ES-I3 (cell line): ENCODE data around the gene MT1G.

Experiments
- H3K36me3 ChIP-seq: 2 replicates; pipeline ENCODE4 v1.6.1; 2013; ENCODE audit warnings: mild to moderate bottlenecking, low read length, control low read depth, moderate library complexity; ENCODE audit not compliant: insufficient read depth
- H3K4me1 ChIP-seq: 2 replicates; pipeline ENCODE4 v1.6.1; 2013; ENCODE audit warnings: mild to moderate bottlenecking, control low read depth, low read length; ENCODE audit not compliant: insufficient read depth
- H3K9ac ChIP-seq: 2 replicates; pipeline ENCODE4 v1.6.1; 2013; ENCODE audit warnings: low read depth, mild to moderate bottlenecking, low read length, moderate library complexity
- H3K9me3 ChIP-seq: 2 replicates; pipeline ENCODE4 v1.6.1; 2013; ENCODE audit warnings: mild to moderate bottlenecking, low read length, moderate library complexity; ENCODE audit not compliant: control insufficient read depth, insufficient read depth

The MT1G gene

GRCh38 chr16:56697456-56698155, 29.7 kb upstream of the MT1G start:
- peaks cover 11% of the 10 kb centered on the region; the same call in 1 of the 2 replicates for H3K4me1 ChIP-seq
- H3K9me3 ChIP-seq = no peaks in the 10 kb centered on the region
- H3K36me3 ChIP-seq = no peaks in the 10 kb centered on the region
- H3K9ac ChIP-seq = no peak overlapping the region

DNA sequence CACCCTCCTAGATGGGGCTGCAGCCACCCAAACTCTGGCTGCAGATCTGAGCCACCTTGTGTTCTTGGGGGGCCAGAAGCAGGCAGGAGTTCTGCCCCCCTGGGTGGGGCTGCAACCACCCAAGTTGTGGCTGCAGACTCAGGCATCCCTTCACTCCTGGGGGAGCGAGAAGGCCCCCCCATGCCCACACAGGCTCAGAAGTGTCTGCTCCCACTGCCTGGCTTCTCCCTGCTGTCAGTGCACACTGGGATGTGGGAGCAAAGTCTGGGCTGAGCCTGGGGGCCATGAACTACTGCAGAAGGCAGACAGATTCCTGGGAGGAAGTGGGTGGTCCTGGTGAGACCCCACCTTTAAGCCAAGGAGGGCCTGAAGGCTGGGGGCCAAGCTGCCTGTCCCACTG, 27.4 kb upstream of the MT1G start:
- Histone ChIP-seq H3K36me3 (no peaks in the 10 kb centered on the region), H3K9me3 (no peaks in the 10 kb centered on the region), H3K4me1 (peaks cover 8% of the 10 kb centered on the region; the same call in 1 of the 2 replicates), H3K9ac (no peak overlapping the region)

DNA sequence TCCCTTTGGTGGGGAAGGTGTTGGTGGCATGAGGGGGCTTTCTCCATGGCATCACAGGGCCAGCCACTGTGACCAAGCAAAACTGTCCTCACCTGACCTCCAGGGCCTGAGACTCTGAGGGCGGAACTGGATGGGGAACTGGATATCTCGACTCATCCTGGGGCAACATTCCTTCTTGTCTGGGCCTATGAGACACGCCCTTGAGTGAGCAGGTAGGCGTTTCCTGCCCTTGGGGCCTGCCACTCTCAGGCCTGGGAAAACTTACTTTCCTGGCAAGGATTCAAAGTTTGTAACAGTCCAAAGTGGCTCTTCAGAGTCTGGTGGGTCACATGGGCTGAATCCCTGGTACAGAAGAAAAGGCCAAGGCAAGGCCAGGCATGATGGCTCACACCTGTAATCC, 24.0 kb upstream of the MT1G start:
- Histone ChIP-seq H3K36me3 (no peaks in the 10 kb centered on the region), H3K9ac (no peak overlapping the region), H3K9me3 (0 out of 2 replicates have a peak, but pooled peaks cover 1% of the 10 kb centered on the region), H3K4me1 (peaks cover 8% of the 10 kb centered on the region; the same call in 1 of the 2 replicates)

DNA sequence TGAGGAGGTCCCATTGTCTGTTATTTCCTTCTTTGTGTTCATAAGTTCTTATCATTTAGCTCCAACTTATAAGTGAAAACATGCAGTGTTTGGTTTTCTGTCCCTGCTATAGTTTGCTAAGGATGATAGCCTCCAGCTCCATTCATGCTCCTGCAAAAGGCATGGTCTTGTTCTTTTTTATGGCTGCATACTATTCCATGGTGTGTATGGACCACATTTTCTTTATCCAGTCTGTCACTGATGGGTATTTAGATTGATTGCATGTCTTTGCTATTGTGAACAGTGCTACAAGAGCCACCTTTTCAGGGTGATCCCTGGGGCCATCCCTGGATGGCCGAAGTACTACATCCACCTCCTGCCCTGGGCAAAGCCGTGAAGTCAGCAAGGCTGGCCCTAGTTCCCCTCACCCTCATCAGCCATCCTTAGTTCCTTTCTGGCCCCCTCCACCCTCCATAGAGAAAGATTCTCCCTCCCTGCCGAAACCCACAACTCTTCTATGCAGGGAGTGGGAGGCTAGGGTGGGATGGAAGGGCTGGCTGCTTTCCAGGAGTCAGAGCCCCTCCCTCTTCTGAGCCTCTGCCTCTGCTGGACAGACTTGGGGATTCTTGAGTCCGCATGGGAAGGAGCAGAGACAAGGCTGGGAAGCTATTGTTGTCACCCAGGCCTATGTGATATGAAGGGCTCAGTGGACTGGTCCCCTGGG, 22.7 kb upstream of the MT1G start:
- Histone ChIP-seq H3K9me3 (0 out of 2 replicates have a peak, but pooled peaks cover 2% of the 10 kb centered on the region), H3K4me1 (peaks cover 8% of the 10 kb centered on the region; the same call in 1 of the 2 replicates), H3K36me3 (no peaks in the 10 kb centered on the region), H3K9ac (no peak overlapping the region)

- Histone ChIP-seq H3K9ac (no peak overlapping the region), H3K9me3 (0 out of 2 replicates have a peak, but pooled peaks cover 2% of the 10 kb centered on the region), H3K36me3 (no peaks in the 10 kb centered on the region), H3K4me1 (peaks cover 8% of the 10 kb centered on the region; the same call in 1 of the 2 replicates)
These were observed 21.3 kb upstream of the MT1G start for GRCh38 chr16:56689171-56689570.

DNA sequence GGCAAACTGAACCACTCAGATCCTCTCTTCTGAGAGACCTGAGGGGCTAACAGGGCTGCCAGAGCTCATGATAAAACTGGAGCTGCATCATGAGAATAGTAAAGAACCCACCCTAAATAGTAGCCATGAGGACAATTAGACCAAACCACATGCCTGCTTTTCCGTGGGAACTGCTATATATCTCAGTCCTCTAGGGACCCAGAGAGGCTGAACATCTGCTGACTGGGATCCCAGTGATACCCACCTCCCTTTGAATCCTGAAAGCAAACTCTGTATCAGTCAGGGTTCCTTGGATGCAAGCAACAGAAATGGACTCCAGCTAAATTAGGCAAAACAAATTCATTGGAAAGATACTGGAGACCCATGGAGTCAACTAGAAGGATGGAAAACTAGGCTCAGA, 20.9 kb upstream of the MT1G start:
- peaks cover 8% of the 10 kb centered on the region; the same call in 1 of the 2 replicates for H3K4me1 ChIP-seq
- H3K36me3 ChIP-seq = no peaks in the 10 kb centered on the region
- H3K9ac ChIP-seq = no peak overlapping the region
- 0 out of 2 replicates have a peak, but pooled peaks cover 2% of the 10 kb centered on the region for H3K9me3 ChIP-seq

GRCh38 chr16:56686758-56687157, 18.9 kb upstream of the MT1G start:
- H3K4me1 ChIP-seq = peaks cover 13% of the 10 kb centered on the region
- 0 out of 2 replicates have a peak, but pooled peaks cover 2% of the 10 kb centered on the region for H3K9me3 ChIP-seq

GRCh38 chr16:56684926-56685590, 17.2 kb upstream of the MT1G start:
- H3K36me3 ChIP-seq = no peaks in the 10 kb centered on the region
- H3K4me1 ChIP-seq = peaks cover 12% of the 10 kb centered on the region
- H3K9ac ChIP-seq = no peak overlapping the region
- 0 out of 2 replicates have a peak, but pooled peaks cover 2% of the 10 kb centered on the region for H3K9me3 ChIP-seq

More at GRCh38 chr16:56686758-56687157, 18.9 kb upstream of the MT1G start:
- Histone ChIP-seq H3K9ac (no peak overlapping the region), H3K36me3 (no peaks in the 10 kb centered on the region)

DNA sequence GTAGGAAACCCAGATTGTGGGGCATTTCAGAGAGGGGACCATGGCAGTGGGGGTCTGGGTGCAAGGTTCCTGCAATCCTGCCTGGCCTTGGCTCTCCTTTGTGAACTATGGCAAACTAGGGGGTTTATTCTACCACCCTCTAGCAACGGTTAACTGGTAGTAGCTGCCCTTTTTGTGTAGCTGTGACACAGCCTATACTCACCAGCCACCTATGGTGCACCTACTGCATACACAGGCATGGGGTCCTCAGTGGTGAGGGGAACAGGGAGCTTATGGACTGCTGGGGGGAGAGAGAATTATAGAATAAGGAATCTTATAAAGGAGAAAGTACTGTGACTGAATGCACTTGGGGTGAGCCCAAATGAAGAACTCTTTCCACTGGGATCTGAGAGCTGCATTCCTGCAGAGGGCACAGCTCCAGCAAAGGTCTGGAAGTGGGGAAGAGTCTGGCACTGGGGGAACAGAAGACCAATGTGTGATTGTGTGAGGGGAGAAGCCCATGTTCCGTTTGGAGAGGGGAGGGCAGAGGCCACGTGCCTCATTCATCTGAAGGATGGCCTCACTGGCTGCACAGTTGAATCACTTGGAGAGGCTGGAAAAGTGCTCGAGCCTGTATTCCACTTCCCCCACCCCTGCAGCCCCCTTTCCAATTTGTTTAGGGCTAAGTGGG, 16.5 kb upstream of the MT1G start:
- peaks cover 12% of the 10 kb centered on the region for H3K4me1 ChIP-seq
- H3K9me3 ChIP-seq = 0 out of 2 replicates have a peak, but pooled peaks cover 2% of the 10 kb centered on the region
- H3K36me3 ChIP-seq = no peaks in the 10 kb centered on the region
- no peak overlapping the region for H3K9ac ChIP-seq

GRCh38 chr16:56683424-56684172, 15.7 kb upstream of the MT1G start:
- peak overlapping the region; percentile 90 for H3K9ac ChIP-seq
- H3K9me3 ChIP-seq = 0 out of 2 replicates have a peak, but pooled peaks cover 2% of the 10 kb centered on the region
- H3K4me1 ChIP-seq = peaks cover 12% of the 10 kb centered on the region
- H3K36me3 ChIP-seq = no peaks in the 10 kb centered on the region

DNA sequence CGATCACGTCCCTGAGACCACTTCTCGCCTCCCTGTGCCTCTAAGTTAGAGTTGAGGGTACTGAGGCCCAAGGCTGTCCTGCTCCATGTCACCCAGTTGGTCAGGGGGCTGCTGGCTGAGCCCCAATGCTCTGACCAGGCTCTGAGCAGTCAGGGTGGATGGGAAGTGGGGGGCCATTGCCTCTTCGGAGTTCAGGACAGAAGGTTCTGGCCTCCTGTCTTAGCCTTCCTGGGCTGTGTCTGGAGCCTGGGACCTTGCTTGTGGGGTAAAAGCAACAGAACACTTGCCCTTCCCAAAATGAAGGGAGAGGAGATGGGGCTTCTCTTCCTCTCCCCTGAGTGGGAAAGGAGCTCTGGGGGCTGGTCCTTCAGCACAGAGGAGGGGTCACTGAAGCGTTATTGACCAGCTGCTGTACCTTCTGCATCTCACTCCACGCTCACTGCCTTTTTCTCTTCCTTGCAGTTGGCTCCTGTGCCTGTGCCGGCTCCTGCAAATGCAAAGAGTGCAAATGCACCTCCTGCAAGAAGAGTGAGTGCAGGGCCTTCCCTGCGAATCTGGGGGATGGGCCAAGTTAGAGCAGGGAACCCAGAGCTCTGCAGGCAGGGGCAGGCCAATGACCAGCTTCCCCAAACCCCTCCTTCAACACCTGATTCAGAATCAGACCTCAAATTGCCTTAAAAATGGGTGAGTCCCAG, 15.0 kb upstream of the MT1G start:
- Histone ChIP-seq H3K9me3 (0 out of 2 replicates have a peak, but pooled peaks cover 2% of the 10 kb centered on the region), H3K36me3 (no peaks in the 10 kb centered on the region), H3K4me1 (peaks cover 12% of the 10 kb centered on the region), H3K9ac (peak overlapping the region; percentile 90)

DNA sequence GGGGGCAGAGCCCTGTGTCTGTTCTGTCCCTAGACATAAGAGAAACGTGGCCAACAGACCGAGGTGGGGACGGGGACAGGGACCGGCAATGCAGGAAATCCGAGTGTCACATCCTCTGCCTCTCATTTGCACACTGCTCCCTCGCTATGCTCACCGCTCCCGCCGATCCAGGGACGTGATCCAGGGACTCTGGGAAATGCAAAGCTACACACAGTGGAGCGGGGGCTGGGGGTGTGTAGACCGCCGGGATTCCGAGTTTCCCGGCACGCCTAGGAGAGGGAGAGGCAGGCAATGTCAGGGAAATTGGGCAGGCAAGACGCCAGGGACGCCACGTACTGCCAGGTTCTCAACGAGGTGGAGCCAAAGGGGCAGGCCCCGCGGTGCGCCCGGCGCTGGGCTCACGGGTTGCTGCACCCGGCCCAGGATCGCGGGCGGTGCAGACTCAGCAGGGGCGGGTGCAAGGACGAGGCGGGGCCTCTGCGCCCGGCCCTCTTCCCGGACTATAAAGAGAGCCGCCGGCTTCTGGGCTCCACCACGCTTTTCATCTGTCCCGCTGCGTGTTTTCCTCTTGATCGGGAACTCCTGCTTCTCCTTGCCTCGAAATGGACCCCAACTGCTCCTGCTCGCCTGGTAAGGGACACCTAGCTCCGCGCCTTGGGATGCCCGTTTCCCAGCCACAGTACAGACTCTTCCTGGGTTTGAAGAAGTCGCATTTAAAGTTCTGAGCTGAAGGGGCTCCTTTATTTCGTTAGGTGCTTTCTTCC, 14.3 kb upstream of the MT1G start, which contains the start of gene MT1X:
TSS of gene MT1X (plus strand) at position 532 of the 764 bp plus-strand sequence. CDS start at position 603, 71 bp downstream.
- Histone ChIP-seq H3K36me3 (no peaks in the 10 kb centered on the region), H3K9me3 (0 out of 2 replicates have a peak, but pooled peaks cover 2% of the 10 kb centered on the region), H3K9ac (peak within 1 kb of the TSS; percentile 90), H3K4me1 (peaks cover 16% of the 10 kb centered on the region)
